Measurements from ENCODE around the gene KIF21B. TPM values are rescaled to one million over a fixed set of nuclear protein-coding genes. Genes with fewer than 3 reads are reported as not detected.

KIF21B gene
- total RNA-seq, 1 donor from 2014 or later = 7.6 TPM

- DNase-seq (ENCODE audit: extremely low spot score, unreplicated experiment) = no peak
- Mint-ChIP-seq H3K36me3 (no peaks in the 10 kb centered on the region), H3K4me1 (ENCODE audit: unreplicated experiment) (peaks cover 25% of the 10 kb centered on the region), H3K4me3 (no peak overlapping the region), H3K27ac (no peak overlapping the region), H3K9me3 (no peaks in the 10 kb centered on the region), H3K27me3 (peaks cover 16% of the 10 kb centered on the region)
- TF ChIP-seq, protein P1, sequence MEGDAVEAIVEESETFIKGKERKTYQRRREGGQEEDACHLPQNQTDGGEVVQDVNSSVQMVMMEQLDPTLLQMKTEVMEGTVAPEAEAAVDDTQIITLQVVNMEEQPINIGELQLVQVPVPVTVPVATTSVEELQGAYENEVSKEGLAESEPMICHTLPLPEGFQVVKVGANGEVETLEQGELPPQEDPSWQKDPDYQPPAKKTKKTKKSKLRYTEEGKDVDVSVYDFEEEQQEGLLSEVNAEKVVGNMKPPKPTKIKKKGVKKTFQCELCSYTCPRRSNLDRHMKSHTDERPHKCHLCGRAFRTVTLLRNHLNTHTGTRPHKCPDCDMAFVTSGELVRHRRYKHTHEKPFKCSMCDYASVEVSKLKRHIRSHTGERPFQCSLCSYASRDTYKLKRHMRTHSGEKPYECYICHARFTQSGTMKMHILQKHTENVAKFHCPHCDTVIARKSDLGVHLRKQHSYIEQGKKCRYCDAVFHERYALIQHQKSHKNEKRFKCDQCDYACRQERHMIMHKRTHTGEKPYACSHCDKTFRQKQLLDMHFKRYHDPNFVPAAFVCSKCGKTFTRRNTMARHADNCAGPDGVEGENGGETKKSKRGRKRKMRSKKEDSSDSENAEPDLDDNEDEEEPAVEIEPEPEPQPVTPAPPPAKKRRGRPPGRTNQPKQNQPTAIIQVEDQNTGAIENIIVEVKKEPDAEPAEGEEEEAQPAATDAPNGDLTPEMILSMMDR (conservative IDR thresholded peaks at IDR 0.05) = no peak
These were observed 3.3 kb upstream of the KIF21B start for GRCh38 chr1:201026836-201027235.

DNA sequence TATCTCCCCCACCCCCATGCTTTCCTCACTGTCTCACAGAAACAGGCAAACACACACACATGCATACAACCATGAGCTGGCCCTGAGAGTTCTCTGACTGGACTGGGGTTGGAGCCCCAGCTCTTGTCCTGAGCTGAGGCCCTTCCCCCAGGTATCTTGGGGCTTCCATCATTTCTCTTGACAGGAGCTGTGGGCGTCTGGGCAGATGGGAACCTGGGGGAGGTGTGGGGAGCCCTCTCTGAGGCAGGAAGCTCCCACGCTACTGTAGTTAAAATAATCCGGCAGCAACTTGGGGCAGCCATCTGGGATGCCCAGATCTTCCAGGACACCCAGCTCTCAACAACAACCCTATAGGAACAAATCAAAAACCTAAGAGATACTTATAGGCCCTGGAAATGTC lies 2.7 kb upstream of the KIF21B start:
- Mint-ChIP-seq H3K4me1 (ENCODE audit: unreplicated experiment) (peaks cover 25% of the 10 kb centered on the region), H3K27me3 (peaks cover 16% of the 10 kb centered on the region), H3K36me3 (no peaks in the 10 kb centered on the region), H3K4me3 (no peak overlapping the region), H3K9me3 (no peaks in the 10 kb centered on the region), H3K27ac (no peak overlapping the region)
- TF ChIP-seq, protein P1 (conservative IDR thresholded peaks at IDR 0.05) = no peak
- DNase-seq (ENCODE audit: extremely low spot score, unreplicated experiment) = no peak

DNA sequence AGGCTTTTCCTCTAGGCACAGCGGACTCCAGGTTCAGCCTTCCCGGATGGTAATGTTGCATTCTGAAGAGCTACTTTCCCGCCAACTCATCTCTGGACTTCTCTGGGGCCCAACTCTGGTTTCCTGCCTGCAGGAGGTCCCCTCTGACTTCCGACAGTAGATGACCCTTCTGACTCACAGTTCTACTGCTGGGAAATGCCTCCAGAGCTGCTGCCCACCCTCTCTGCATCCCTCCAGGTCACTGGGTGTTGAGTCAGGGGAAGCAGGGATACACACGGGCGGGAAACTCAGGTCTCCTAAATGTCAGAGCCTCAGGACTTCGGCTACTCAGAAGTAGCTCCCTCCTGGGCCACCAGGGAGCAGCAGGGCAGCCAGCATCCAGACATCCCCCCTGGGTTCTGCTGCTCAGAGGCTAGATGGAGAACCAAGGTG lies 2.1 kb upstream of the KIF21B start:
- Mint-ChIP-seq H3K27ac (no peak overlapping the region), H3K4me1 (ENCODE audit: unreplicated experiment) (peaks cover 25% of the 10 kb centered on the region), H3K27me3 (peaks cover 19% of the 10 kb centered on the region), H3K36me3 (no peaks in the 10 kb centered on the region), H3K9me3 (no peaks in the 10 kb centered on the region), H3K4me3 (no peak overlapping the region)
- DNase-seq (ENCODE audit: extremely low spot score, unreplicated experiment) = no peak
- TF ChIP-seq, protein P1 (conservative IDR thresholded peaks at IDR 0.05) = peak; percentile 57

DNA sequence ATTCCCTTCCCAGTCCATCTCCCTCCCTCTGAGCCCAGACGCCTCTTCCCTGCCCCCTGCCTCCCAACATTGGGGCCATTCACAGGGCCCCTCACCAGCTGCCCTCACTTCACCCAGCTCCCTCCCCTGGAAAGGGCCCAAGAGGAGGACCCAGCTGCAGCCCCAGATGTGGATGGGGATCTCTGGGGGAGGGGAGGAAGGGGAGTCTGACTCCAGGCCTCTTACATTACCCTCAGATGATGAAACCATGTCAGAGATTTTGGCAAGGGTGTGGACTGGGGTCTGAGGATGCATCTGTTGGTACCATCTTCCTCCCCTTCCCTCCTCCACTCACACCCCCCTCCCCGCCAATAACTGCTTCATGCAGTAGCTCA lies 1.1 kb upstream of the KIF21B start:
- no peak overlapping the region for H3K27ac Mint-ChIP-seq
- H3K9me3 Mint-ChIP-seq = no peaks in the 10 kb centered on the region
- H3K27me3 Mint-ChIP-seq = peaks cover 17% of the 10 kb centered on the region
- peaks cover 32% of the 10 kb centered on the region for H3K4me1 Mint-ChIP-seq (ENCODE audit: unreplicated experiment)
- no peaks in the 10 kb centered on the region for H3K36me3 Mint-ChIP-seq
- no peak overlapping the region for H3K4me3 Mint-ChIP-seq
- DNase-seq (ENCODE audit: extremely low spot score, unreplicated experiment) = no peak
- TF ChIP-seq, protein P1 (conservative IDR thresholded peaks at IDR 0.05) = no peak

DNA sequence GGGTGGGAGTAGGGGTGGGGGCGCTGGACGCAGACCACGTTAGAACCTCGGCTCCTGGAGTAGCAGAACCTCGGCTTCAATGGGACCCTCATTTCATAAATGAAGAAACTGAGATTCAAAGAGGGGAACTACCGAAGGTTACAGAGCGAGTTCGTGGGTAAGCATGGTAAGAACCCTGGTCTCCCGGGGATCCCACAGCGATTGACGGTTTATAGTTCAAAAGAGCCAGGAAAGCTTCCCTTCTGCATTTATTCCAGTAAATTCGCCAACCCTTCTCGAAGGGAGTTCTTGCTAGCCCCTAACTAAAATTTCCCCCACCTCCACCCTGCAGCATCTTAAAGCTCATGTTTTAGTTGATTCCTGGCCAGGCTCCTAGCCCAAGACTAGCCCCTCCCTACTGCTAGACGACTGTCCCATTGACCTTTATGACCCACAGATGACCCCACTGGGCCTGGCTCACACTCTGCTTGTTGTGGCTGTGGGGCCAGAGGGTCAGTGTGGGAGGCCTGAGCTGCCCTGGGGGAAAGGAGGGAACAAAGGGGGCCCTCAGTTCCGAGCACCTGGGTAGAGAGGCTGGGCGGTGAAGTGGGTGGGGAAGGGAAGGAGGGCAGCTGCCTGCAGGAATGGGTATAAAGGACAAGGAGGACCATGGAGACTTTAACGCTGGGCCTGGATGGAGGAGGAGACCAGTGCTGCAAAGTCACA lies 558 bp upstream of the KIF21B start:
- Mint-ChIP-seq H3K4me1 (ENCODE audit: unreplicated experiment) (peaks cover 37% of the 10 kb centered on the region), H3K9me3 (no peaks in the 10 kb centered on the region), H3K27ac (no peak overlapping the region), H3K27me3 (peaks cover 17% of the 10 kb centered on the region), H3K36me3 (no peaks in the 10 kb centered on the region), H3K4me3 (peak overlapping the region; percentile 64)
- DNase-seq (ENCODE audit: extremely low spot score, unreplicated experiment) = no peak
- TF ChIP-seq, protein P1 (conservative IDR thresholded peaks at IDR 0.05) = no peak
